HepG2 (cell line): ENCODE results near the gene PYGB. TPM values are rescaled to one million over a fixed set of nuclear protein-coding genes. Genes with fewer than 3 reads are reported as not detected.

Source experiments
- AHR ChIP-seq: IDR thresholded peaks from 2 replicates; pipeline ENCODE4 v1.6.1; 2018; ENCODE audit warnings: missing genetic modification reagents, missing compliant biosample characterization
- CBX5 ChIP-seq: sonication (generic); formaldehyde crosslinking; IDR thresholded peaks from 2 replicates; pipeline ENCODE4 v1.4.0; 2020; ENCODE audit warnings: missing genetic modification reagents, borderline replicate concordance
- CREBL2 ChIP-seq: sonication (generic); formaldehyde crosslinking; IDR thresholded peaks from 2 replicates; pipeline ENCODE4 v1.8.1; 2023; ENCODE audit warnings: missing genetic modification reagents, mild to moderate bottlenecking, borderline replicate concordance
- GATAD2A ChIP-seq: IDR thresholded peaks from 2 replicates; pipeline ENCODE4 v1.6.1; 2016
- GTF3A ChIP-seq: sonication (generic); formaldehyde crosslinking; conservative IDR thresholded peaks from 2 replicates; pipeline ENCODE4 v1.4.0; 2020; ENCODE audit warnings: mild to moderate bottlenecking, missing genetic modification reagents
- HBP1 ChIP-seq: IDR thresholded peaks from 2 replicates; pipeline ENCODE4 v1.6.1; 2016; ENCODE audit warnings: low read depth, control low read depth
- LCORL ChIP-seq, 2 experiments: fragments of 450-650 bp in 1 of 2; sonication (generic) in 1 of 2; formaldehyde crosslinking in 1 of 2; IDR thresholded peaks; 2 replicates each; pipeline versions ENCODE4 v1.5.0 to v1.6.1; 2017 to 2020; ENCODE audit warnings: antibody characterized with exemption in 1 of 2, missing genetic modification reagents in 1 of 2
- MEIS1 ChIP-seq: sonication (generic); formaldehyde crosslinking; IDR thresholded peaks from 2 replicates; pipeline ENCODE4 v1.9.0; 2021; ENCODE audit warnings: mild to moderate bottlenecking, missing genetic modification reagents, moderate library complexity, borderline replicate concordance
- MLLT10 ChIP-seq: sonication (generic); formaldehyde crosslinking; IDR thresholded peaks from 2 replicates; pipeline ENCODE4 v1.4.0; 2020; ENCODE audit warnings: missing genetic modification reagents
- MLX ChIP-seq: IDR thresholded peaks from 2 replicates; pipeline ENCODE4 v1.6.1; 2016
- NCOR1 ChIP-seq: fragments of 200-600 bp; sonication (generic); IDR thresholded peaks from 2 replicates; pipeline ENCODE4 v1.7.0; 2017; ENCODE audit warnings: antibody characterized with exemption, low read length, borderline replicate concordance
- NFIC ChIP-seq: IDR thresholded peaks from 2 replicates; pipeline ENCODE4 v1.6.1; 2012; ENCODE audit warnings: mild to moderate bottlenecking, low read length, inconsistent platforms
- NR2F2 ChIP-seq: IDR thresholded peaks from 2 replicates; pipeline ENCODE4 v1.6.1; 2012; ENCODE audit warnings: low read depth, inconsistent platforms, borderline replicate concordance
- NR2F6 ChIP-seq, 2 experiments: IDR thresholded peaks; 2 replicates each; pipeline ENCODE4 v1.6.1; 2016; ENCODE audit warnings: antibody characterized with exemption in 1 of 2, mild to moderate bottlenecking in 1 of 2
- SIN3B ChIP-seq: fragments of 150-350 bp; IDR thresholded peaks from 2 replicates; pipeline ENCODE4 v1.6.1; 2014; ENCODE audit warnings: low read length
- SIX4 ChIP-seq: sonication (generic); formaldehyde crosslinking; IDR thresholded peaks from 2 replicates; pipeline ENCODE4 v1.4.0; 2020; ENCODE audit warnings: missing genetic modification reagents
- TCF7 ChIP-seq: sonication (generic); IDR thresholded peaks from 2 replicates; pipeline ENCODE4 v1.6.1; 2016; ENCODE audit warnings: antibody characterized with exemption, low read depth
- THAP11 ChIP-seq: IDR thresholded peaks from 2 replicates; pipeline ENCODE4 v1.6.1; 2016; ENCODE audit warnings: missing biosample characterization, missing genetic modification reagents
- ZBTB38 ChIP-seq: sonication (generic); formaldehyde crosslinking; IDR thresholded peaks from 2 replicates; pipeline ENCODE4 v1.5.1; 2020; ENCODE audit warnings: mild to moderate bottlenecking, missing genetic modification reagents
- ZNF121 ChIP-seq: sonication (generic); formaldehyde crosslinking; IDR thresholded peaks from 2 replicates; pipeline ENCODE4 v1.5.0; 2020; ENCODE audit warnings: mild to moderate bottlenecking, missing genetic modification reagents
- ZNF138 ChIP-seq: sonication (generic); formaldehyde crosslinking; IDR thresholded peaks from 2 replicates; pipeline ENCODE4 v1.5.0; 2020; ENCODE audit warnings: mild to moderate bottlenecking, low read depth, missing genetic modification reagents
- ZNF225 ChIP-seq: sonication (generic); formaldehyde crosslinking; IDR thresholded peaks from 2 replicates; pipeline ENCODE4 v1.4.0; 2020; ENCODE audit warnings: mild to moderate bottlenecking, missing genetic modification reagents
- ZNF235 ChIP-seq: sonication (generic); formaldehyde crosslinking; IDR thresholded peaks from 2 replicates; pipeline ENCODE4 v1.8.1; 2023; ENCODE audit warnings: mild to moderate bottlenecking, missing genetic modification reagents, borderline replicate concordance
- ZNF264 ChIP-seq: sonication (generic); formaldehyde crosslinking; IDR thresholded peaks from 2 replicates; pipeline ENCODE4 v1.4.0; 2020; ENCODE audit warnings: missing genetic modification reagents
- ZNF280B ChIP-seq: sonication (generic); formaldehyde crosslinking; IDR thresholded peaks from 2 replicates; pipeline ENCODE4 v1.5.0; 2020; ENCODE audit warnings: missing genetic modification reagents, mild to moderate bottlenecking, borderline replicate concordance
- ZNF343 ChIP-seq: sonication (generic); formaldehyde crosslinking; IDR thresholded peaks from 2 replicates; pipeline ENCODE4 v1.4.0; 2020; ENCODE audit warnings: mild to moderate bottlenecking, missing genetic modification reagents
- ZNF589 ChIP-seq: sonication (generic); formaldehyde crosslinking; conservative IDR thresholded peaks from 2 replicates; pipeline ENCODE4 v1.8.0; 2022; ENCODE audit warnings: mild to moderate bottlenecking, moderate library complexity, missing genetic modification reagents
- ZNF691 ChIP-seq: sonication (generic); formaldehyde crosslinking; IDR thresholded peaks from 2 replicates; pipeline ENCODE4 v1.4.0; 2020; ENCODE audit warnings: missing genetic modification reagents, low read depth, mild to moderate bottlenecking, borderline replicate concordance
- ZSCAN30 ChIP-seq: sonication (generic); formaldehyde crosslinking; IDR thresholded peaks from 2 replicates; pipeline ENCODE4 v1.5.0; 2020; ENCODE audit warnings: mild to moderate bottlenecking, missing genetic modification reagents
- polyA plus RNA-seq, 8 experiments: library from polyadenylated mRNA; depleted of rRNA in 3 of 8; stranded (reverse) in 7 of 8; unstranded in 1 of 8; fragments of >200 nt; fragmentation: Illumina TruSeq in 4 of 8; extraction: Trizol in 4 of 8; gene quantifications; 2 replicates each; pipeline versions ENCODE4 v1.2.1 to v1.2.3, GENCODE V29; 2011 to 2016; ENCODE audit warnings: low read depth in 4 of 8, missing spikeins in 1 of 8, mixed read lengths in 1 of 8; ENCODE audit not compliant: insufficient read depth in 1 of 8
- total RNA-seq, 5 experiments: library from RNA; depleted of rRNA; stranded (reverse); fragments of >200 nt; fragmentation: Illumina TruSeq; extraction: Trizol; gene quantifications; 2 replicates each; pipeline ENCODE4 v1.2.3, GENCODE V29; 2016; ENCODE audit warnings: low read depth in 1 of 5

PYGB gene
- total and polyA plus RNA-seq, 2 of the 13 experiments (the other 11 are each of a cell fraction or from before 2014, with no cell fraction given): 24.2 to 86.3 TPM

GRCh38 chr20:25227317-25227831 lies 20.5 kb upstream of the PYGB start (continued):
- TF ChIP-seq ZNF235 (no peak), NR2F6 (IDR thresholded peaks at IDR 0.05) (peak; percentile 88), NR2F6 (CRISPR knock-in tag; IDR thresholded peaks at IDR 0.05) (peak; percentile 87), ZSCAN30 (CRISPR knock-in tag) (no peak), ZNF343 (CRISPR knock-in tag) (peak; percentile 63; the same call in 1 of the 2 replicates), MLX (no peak), TCF7 (no peak), MEIS1 (CRISPR knock-in tag) (0 out of 2 replicates have a peak, but pooled peaks have one; percentile 73), ZNF589 (CRISPR knock-in tag) (no peak), LCORL (IDR thresholded peaks at IDR 0.05) (peak; percentile 71; the same call in 1 of the 2 replicates), LCORL (CRISPR knock-in tag; IDR thresholded peaks at IDR 0.05) (peak; percentile 86), ZNF264 (no peak), CBX5 (no peak), NCOR1 (no peak), AHR (CRISPR knock-in tag) (no peak; the same call in 1 of the 2 replicates), SIX4 (CRISPR knock-in tag) (no peak), ZNF280B (CRISPR knock-in tag) (no peak), THAP11 (no peak), SIN3B (no peak), ZNF138 (no peak), ZNF121 (CRISPR knock-in tag) (no peak), GATAD2A (CRISPR knock-in tag) (0 out of 2 replicates have a peak, but pooled peaks have one; percentile 23), GTF3A (CRISPR knock-in tag) (no peak; the same call in 1 of the 2 replicates), NR2F2 (peak; percentile 72; the same call in 1 of the 2 replicates), ZNF691 (CRISPR knock-in tag) (no peak; the same call in 1 of the 2 replicates), HBP1 (CRISPR knock-in tag) (no peak), ZNF225 (CRISPR knock-in tag) (no peak), MLLT10 (CRISPR knock-in tag) (no peak), CREBL2 (CRISPR knock-in tag) (no peak), ZBTB38 (CRISPR knock-in tag) (no peak), NFIC (peak; percentile 82; the same call in 1 of the 2 replicates)
